ENCODE results near the gene MXD4. TPM values are rescaled to one million over a fixed set of nuclear protein-coding genes. Genes with fewer than 3 reads are reported as not detected.

MXD4 gene, protein sequence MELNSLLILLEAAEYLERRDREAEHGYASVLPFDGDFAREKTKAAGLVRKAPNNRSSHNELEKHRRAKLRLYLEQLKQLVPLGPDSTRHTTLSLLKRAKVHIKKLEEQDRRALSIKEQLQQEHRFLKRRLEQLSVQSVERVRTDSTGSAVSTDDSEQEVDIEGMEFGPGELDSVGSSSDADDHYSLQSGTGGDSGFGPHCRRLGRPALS
- 10.5 and 11.9 TPM in 2 replicates for total RNA-seq (2014; rRNA removed; shearing (Covaris generic))

DNA sequence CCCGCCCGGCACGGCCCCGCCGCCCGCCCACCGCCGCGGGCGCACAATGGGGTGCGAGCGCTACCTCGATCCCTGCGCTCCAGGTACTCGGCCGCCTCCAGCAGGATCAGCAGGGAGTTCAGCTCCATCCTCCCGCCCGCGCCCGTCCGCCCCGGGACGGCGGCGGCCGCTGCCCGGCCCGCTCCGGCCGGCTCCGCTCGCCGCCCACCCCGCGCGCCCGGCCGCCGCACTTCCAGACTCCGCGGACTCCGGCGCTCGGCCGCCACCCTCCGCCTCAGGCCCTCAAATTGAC, at the start of gene MXD4:
Gene MXD4 (minus strand): TSS at position 257 of the 292 bp plus-strand sequence. CDS start 129 bp downstream, at position 128.

DNA sequence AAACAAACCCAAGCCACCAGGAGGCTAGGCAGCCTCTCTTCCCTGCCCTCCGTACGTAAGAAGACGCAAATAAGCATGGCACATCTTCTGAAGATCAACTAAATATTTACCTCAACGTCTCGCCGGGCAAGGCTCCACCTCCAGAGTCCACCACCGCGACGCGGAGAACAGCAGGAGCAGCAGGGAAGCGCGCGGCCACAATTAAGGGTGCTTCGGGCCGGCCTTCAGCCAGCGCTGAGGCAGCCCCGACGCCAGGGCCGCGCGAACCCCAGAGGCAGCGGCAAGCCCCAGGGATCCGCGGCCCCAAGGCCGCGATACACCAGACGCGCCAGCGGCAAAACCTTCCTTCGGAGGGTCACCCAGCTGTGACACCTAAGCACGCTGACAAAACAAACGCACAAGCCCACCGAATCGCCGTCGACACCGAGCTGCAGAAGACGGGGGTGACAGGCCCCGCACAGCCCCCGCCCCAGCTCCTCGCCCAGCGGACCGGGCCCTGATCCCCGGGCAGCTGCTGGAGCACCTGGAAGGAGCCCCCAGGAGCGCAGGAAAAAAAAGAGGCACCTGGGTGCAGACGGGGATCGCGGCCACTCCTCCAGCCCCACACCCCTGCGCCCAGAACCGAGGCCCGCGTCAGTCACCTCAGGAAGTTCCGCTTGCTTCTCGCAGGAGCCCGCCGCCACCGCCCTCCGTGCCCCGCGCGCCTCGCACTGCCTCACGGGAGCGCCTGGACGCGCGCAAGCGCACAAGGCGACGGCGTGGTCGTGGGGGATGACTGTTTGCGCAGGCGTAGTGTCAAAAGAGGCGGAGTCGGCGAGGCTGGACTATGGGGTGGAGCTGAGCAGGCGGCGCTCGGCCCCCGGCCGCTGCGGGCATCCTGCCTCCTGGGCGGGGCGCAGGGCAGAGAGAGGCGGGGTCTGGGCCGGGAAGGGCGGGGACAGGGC, 20.2 kb downstream of the MXD4 start, which contains the start of the genes HAUS3 and POLN:
Gene HAUS3 (minus strand): TSS at position 712 of the 944 bp plus-strand sequence. CDS start 1,175 bp downstream, outside the sequence.
Gene POLN (minus strand): TSS at position 712 of the 944 bp plus-strand sequence. CDS start 12,890 bp downstream, outside the sequence.

Small RNA genes within 50 kb of the gene (small RNA-seq; reads per million reads assigned to genes)
- not detected for gene COX6B1P5

Other genes starting within 250 kb of the MXD4 start
- 5.0 and 6.1 TPM in 2 replicates for gene NAT8L, start 202.8 kb downstream of the MXD4 start, total RNA-seq (2014; rRNA removed; shearing (Covaris generic))
- 6.3 and 7.8 TPM in 2 replicates for gene HAUS3, start 20.0 kb downstream of the MXD4 start, total RNA-seq (2014; rRNA removed; shearing (Covaris generic))
- gene POLN, start 20.0 kb downstream of the MXD4 start, total RNA-seq (2014; rRNA removed; shearing (Covaris generic)), result not detected in 2 replicates
- 3.6 and 5.0 TPM in 2 replicates for gene ZFYVE28, start 156.5 kb upstream of the MXD4 start, total RNA-seq (2014; rRNA removed; shearing (Covaris generic))
- not detected in 2 replicates for gene CFAP99, start 156.8 kb upstream of the MXD4 start, total RNA-seq (2014; rRNA removed; shearing (Covaris generic))
- gene RNF4, start 207.0 kb upstream of the MXD4 start, total RNA-seq (2014; rRNA removed; shearing (Covaris generic)), result 26.6 and 34.2 TPM in 2 replicates

All from A375 (cell line).